HG03520 (cell line): ENCODE measurements around the gene ZNF701.

Source experiments
- ATAC-seq: cut with Tn5 transposase; IDR thresholded peaks from one replicate; pipeline ENCODE4 v1.9.1; 2021; ENCODE audit warnings: mild to moderate bottlenecking, moderate library complexity; ENCODE audit not compliant: unreplicated experiment

Gene ZNF701

GRCh38 chr19:52635786-52636570 lies 65.9 kb downstream of the ZNF701 start:
- ATAC-seq, result no peak
